ENCODE data around the gene CD52.

The CD52 gene, protein sequence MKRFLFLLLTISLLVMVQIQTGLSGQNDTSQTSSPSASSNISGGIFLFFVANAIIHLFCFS

DNA sequence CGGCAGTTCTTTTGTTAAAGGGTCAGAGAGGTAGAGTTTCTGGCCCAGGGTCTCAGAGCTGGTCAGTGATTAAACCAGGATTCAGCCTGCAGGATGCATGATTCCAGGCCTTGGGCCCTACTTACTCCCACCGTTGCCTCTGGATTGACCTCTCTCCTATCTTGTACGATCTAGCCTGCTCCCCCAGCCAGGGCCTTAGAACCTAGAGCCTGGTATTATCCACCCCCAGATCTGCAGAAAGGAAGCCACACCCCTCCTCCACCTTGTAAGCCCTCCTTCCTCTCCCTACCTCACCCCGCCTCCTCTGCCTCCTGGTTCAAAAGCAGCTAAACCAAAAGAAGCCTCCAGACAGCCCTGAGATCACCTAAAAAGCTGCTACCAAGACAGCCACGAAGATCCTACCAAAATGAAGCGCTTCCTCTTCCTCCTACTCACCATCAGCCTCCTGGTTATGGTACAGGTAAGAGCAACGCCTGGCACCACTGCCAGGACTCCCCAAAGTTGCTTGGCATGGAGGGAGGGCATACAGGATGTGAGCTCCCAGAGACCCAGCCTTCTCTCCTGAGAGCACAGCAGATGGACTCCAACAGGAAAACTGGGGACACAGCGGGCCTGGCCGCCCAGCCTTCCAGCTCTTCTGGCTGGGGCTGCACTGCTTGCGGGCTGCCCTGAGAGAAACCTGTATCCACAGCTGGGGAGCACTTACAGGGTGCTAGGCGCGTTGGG is at the start of gene CD52:
Gene CD52 (plus strand): TSS at position 347 of the 726 bp plus-strand sequence. CDS start 60 bp downstream, at position 407.
- DNase-seq (ENCODE audit: low spot score) = no peak

DNA sequence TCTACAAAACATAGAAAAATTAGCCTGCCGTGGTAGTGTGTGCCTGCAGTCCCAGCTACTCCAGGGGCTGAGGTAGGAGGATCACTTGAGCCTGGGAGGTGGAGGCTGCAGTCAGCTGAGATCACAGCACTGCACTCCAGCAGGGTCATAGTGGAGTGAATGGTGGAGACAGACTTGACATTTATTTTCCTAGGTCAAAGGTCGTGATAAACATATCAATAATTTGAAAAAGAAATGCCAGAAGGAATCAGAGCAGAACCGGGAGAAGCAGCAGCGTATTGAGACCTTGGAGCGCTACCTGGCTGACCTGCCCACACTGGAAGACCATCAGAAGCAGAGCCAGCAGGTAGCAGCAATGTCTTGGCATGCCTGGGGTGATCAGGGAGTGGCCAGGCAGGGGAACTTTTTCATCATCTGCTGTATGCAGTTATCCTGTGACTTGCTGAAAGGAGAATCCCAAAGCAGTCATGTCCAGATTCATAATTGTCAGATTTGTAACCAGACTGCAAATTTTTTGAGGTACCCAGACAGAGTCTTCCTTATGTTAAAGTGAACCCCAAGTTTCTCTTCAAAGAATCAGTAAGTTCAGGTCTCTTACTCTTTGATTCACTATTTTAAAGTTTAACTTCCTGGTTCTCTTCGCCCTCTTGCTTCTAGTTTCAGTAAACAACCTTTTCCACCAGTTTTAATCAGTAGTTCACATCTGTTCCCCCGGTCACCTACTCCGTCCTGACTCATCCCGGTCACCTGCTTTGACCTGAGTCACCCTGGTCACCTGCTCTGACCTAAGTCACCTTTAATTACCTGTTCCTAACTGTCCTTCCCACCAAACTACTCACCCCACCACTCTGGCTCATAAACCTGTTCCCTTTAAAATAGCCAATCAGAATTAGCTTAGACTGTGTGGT is 49.2 kb upstream of the CD52 start:
- no peak for DNase-seq (ENCODE audit: low spot score)

DNA sequence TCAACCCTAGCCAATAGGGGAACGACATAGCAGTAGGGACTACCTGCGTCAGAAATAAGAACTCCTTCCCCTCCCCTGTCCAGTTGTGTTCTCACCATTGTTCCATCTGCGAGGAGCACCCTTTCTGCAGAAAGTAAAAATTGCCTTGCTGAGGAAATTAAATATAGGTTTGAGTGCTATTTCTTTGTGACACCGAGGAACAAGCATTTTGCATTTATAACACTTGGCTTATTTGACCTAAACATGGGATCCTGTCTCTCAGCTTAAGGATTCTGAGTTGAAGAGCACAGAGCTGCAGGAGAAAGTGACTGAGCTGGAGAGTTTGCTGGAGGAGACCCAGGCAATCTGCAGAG is 48.6 kb upstream of the CD52 start:
- no peak for DNase-seq (ENCODE audit: low spot score)

DNA sequence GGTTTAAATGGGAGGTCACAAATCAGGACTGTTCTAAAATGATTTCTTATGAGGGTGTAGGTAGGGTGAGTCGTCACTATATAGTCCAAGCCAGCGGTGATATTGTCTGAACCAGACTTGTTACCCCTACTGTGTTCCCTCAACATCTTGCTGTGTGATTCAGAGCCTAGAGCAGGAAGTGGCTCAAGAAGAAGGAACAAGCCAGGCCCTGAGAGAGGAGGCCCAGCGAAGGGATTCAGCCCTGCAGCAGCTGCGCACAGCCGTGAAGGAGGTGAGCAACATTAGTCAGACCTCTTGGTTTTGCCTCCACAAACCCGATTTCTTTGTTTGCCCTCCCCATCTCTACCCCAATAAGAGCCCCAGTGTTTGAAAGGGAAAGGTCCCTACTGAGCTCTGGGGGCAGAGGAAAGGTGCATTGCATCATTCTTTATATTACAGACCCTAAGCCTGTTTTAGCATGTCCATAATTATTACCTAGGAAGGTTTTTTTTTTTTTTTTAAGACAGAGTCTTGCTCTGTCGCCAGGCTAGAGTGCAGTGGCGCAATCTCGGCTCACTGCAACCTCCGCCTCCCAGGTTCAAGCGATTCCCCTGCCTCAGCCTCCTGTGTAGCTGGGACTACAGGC is 42.8 kb upstream of the CD52 start:
- DNase-seq (ENCODE audit: low spot score) = no peak

DNA sequence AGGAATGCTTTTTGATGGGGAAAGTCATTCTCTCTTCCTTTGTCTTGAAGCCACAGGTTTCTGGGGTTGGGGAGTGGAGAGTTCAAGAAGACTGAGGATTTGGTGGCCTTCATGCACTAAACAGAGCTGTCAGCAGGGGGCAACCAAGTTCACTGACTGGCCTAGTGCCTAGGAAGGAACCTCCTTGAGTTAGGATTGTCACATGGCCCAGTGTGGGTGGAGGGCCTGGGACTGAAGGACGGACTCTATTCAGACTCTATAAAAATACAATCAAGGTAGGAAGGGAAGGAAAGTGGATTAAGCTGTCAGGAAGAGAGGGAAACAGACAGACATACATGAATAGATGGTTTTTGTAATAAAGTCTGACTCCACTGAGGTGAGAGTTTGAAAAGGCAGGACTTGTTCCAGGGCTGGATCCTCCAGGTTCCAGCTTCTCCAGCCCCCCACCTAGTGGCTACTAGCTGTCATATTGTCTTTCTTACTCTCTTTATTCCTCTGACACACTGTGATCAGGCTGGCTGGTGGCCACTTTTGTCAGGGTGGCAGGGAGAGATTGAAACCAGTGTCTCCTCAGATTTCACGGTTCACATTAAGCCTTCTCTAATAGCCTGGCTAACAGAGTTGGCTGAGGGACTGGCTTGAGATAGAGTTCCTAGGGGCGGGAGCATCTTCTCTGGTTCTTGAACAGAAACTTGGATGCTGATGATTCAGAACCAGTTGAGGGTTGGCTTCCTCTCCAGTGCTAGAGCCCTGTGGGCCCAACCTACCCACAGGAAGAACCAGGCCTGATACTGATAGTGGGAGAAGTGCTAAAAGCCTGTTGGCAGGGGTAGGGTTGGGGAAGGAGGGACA is 42.0 kb upstream of the CD52 start:
- DNase-seq (ENCODE audit: low spot score) = peak; percentile 71

DNA sequence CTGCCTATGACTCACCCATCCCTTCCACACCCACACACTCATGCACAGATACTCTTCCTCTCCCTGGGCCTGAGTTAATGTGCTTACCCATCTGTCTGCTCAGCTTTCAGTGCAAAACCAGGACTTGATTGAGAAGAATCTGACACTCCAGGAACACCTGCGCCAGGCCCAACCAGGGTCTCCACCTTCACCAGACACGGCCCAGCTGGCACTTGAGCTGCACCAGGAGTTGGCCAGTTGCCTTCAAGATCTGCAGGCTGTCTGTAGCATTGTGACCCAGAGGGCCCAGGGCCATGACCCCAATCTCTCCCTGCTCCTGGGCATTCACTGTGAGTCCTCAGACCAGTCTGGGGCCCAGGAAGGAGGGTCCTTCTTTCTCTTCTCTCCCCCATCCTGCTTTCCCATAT is 41.3 kb upstream of the CD52 start:
- peak; percentile 54 for DNase-seq (ENCODE audit: low spot score)

DNA sequence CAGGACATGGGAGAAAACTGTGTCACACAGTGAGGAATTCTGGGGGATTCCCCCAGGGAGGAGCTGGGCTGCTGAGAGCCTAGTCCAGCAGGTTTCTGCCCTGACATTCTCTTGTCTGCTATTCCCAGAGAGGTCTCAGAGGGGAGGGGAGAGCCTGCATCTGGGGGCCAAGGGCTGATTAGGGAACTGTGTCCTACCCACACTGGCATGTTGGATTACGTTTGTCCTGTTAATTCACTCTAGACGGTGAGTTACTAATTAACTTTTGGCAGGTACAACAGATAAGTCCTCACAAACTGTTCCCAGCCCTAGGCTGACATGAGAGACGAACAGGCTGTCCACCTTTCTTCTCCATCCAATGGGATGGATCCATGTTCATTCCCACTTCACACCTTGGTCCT is 40.5 kb upstream of the CD52 start:
- no peak for DNase-seq (ENCODE audit: low spot score)

DNA sequence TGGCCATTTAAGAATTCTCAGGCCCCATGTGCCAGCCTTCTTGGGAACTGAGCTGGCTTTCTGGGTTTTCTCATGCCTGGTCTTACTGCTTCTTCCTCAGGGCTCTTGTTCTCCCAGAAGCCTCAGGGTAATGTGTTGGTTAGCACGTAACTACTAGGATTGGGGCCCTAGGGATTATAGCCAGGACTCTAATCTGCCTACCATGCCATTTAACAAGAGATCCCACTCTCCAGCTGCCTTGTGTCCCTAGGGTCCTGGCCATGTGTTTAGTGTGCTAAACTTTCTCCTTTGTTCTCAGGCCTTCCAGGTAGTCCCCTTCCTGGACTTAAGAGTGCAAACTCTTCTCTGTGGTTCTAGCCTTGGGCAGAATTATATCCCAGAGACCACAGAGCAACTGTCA is 40.0 kb upstream of the CD52 start:
- no peak for DNase-seq (ENCODE audit: low spot score)

DNA sequence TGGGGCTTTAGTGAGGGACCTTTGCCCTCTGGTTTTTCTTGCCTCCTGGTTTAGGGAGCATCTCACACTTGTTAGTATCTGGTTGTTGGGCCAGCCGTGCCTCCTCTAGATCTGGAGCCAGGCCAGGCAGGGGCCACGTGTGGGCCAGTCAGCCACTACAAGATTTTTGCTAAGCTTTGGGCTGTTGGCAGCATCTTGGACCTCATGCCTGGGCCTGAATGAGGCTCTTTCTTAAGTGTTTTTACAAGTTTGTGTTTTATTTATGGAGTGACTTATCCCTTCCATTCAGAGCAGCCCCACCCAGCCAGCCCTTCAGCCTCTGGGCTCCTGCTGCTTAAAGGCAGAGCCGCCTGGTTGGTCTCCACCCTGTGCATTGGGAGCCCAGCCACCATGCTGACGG is 39.5 kb upstream of the CD52 start:
- DNase-seq (ENCODE audit: low spot score) = no peak

DNA sequence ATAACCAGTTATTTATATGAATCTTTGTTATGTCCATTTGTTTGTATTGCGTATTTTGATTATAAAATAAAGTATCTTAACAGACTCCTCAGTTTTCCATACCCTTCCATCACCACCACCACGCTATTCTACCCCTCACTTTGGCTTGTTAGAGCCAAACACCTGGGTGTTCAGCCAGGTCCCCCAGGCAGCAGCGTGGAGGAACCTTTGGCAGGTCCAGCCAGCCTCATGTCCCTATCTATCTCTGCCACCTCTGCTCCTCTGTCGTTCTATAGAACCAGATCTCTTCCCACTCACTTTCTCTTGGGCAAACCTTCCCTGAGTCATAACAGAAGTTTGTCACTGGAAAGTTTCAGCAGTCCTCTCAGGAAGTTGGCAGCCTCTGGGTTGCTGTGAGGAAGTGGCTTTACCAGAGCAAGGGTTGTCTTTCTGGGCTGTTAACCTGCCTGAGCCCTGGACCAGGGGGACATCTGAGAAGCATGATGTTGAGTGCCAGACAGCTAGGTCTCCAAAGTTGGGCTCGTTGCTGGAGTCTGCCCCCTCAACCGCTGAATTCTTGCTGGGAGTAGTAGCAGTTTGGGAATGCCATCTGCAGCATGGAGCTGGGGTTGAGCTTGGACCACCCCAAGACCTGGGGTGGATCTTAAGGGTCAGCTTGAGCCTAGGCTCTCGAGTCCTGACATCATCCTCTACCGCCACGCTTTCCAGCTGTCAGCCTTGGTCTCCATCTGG is 38.9 kb upstream of the CD52 start:
- DNase-seq (ENCODE audit: low spot score) = peak; percentile 71

DNA sequence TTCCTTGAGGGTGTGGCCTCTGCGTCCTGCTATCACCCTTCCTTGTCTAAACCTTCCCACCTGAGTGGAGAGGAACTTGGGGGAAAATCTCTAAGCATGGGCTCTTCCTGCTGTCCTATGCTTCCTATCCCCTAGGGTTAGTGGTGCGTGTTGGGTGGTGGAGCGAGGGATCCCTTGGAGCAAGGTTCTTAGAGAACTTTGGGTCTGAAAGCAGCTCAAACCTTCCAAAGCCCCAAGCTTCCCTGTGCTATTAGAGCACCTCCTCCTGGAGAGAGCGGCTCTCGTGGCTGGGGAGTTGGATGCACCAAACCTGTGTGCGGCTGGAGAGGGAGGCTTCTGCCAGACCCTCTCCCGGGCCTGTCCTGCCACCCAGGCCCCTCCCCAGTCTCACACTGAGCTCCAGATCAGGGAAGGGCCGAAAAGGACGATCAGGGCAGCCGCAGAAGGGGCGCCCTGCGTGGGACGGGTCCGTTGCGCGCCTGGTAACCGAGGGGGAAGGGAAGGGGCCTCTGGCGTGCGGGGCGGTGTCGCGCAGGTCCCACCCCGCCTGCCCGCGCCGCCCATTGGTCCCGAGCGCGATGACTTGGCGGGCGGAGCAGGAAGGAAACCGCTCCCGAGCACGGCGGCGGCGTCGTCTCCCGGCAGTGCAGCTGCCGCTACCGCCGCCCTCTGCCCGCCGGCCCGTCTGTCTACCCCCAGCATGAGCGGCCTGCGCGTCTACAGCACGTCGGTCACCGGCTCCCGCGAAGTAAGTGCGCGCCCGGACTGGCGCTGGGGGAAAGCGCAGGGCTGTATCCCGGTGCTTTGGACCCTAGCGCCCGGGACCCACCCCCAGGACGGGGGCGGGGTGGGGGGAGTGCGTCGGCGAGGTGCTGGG is 38.1 kb upstream of the CD52 start, which contains the start of gene SH3BGRL3:
Gene SH3BGRL3 (plus strand): TSS at position 631 of the 877 bp plus-strand sequence. CDS start 70 bp downstream, at position 701.
- peak; percentile 88 for DNase-seq (ENCODE audit: low spot score)

DNA sequence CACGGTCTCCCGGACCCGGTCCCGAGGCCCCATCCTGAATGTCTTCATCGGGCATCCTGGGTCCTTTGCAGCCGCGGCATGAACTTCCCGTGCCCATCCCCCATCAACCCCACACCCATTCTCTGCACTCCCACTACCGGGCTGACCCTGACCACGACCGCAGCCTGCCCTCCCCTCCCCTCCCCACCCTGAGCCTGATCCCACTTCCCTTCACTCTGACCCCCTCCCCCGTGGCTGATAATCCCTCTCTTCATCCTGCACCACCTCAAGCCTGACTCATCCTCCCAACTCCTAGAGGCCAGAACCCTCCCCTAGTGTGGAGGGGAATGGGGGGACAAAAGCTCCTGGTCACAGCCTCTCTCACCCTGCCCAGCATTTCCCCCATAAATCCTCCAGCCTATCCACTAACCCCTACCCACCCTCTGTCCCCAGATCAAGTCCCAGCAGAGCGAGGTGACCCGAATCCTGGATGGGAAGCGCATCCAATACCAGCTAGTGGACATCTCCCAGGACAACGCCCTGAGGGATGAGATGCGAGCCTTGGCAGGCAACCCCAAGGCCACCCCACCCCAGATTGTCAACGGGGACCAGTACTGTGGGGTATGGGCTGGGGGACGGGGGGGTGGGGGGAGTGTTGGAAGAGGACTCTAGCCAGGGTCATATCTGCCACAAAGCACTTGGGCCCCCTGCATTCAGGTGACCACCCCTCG is 37.3 kb upstream of the CD52 start:
- peak; percentile 64 for DNase-seq (ENCODE audit: low spot score)

DNA sequence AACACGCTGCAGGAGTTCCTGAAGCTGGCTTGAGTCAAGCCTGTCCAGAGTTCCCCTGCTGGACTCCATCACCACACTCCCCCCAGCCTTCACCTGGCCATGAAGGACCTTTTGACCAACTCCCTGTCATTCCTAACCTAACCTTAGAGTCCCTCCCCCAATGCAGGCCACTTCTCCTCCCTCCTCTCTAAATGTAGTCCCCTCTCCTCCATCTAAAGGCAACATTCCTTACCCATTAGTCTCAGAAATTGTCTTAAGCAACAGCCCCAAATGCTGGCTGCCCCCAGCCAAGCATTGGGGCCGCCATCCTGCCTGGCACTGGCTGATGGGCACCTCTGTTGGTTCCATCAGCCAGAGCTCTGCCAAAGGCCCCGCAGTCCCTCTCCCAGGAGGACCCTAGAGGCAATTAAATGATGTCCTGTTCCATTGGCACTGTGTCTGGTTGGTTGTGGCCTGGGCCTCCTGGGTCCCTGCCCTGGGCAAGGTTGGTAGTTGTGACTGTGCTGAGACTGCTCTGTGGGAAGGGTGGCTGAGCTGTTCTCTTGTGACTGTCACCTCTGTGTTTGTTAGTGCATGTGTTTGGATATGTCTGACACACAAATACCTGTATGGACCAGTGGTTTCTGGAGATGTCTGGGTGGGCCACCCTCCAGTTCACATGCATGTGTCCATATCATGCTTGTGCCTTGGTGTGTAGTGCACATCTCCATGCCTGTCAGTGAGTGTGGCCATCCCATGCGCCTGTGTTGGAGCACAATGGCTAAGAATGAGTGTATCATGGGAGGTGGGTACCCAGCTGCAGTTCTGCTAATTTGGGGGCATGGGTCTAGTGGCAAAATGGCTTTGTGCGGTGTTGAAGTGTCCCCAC is 36.4 kb upstream of the CD52 start:
- no peak for DNase-seq (ENCODE audit: low spot score)

DNA sequence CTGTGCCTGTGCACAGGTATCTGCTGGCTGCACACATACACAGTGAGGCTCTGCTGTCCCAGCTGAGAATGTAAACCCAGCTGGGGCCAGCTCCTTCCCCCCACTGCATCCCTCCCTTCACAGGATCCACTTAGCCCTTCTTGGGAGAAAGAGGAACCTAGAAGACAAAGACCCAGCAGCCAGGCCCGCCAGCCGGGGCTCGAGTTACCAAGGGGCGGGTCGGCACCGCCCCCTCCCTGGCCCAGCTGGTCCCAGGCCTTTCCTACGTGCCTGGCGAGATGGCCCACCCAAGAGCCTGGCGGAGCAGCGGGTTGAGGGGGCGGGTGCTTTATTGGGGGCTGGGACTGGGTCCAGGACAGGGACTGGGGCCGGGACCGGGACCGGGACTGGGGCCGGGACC is 35.8 kb upstream of the CD52 start:
- DNase-seq (ENCODE audit: low spot score) = no peak

DNA sequence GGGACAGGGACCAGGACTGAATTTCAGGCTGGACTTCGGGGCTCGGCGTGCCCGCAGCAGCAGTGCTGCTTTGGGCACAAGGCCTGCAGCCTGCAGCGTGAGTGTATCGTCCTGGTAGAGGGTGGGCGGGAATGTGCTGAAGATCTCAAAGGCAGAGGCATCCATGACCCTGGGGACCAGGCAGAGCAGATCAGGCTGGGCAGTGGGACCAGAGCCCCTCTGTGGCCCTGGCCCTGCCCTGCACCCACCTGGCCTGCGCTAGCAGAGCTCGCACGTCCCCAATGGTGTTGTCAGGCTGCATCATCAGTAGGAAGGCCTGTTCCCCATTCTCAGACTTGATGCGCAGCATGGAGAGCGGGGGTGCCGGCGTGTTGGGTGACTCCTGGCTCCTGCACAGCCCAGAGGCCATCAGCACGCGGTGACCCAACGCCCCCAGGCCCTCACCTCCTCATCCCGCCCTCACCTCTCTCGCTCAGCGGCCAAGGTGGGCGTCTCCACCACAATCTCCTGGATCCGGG is 35.3 kb upstream of the CD52 start:
- DNase-seq (ENCODE audit: low spot score) = no peak

DNA sequence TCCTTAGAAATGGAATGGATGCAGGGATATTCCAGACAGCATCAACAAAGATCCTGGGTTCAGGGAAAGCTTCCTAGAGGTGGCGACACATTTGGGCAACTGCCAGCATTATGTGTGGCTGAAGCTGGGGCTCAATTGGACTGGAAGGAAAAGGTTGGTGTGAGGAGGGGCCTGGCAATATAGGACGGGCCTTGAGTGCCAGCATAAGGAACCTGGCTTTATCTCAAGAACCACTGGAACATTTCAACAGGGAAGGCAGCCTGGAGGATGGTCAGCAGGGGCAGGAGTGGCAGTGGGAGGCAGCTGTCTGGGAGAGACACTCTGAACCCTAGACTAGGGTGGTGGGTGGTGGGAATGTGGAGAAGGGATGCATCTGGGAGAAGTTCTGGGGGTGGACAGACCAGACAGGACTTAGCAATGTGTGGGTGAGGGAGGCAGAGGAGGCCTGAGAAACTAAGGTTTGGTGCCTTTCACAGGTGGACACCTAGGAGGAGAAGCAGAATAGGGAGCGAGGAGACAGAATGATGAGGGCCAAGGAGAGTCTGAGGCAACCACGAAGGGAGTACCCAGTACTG is 34.4 kb upstream of the CD52 start:
- DNase-seq (ENCODE audit: low spot score) = no peak

DNA sequence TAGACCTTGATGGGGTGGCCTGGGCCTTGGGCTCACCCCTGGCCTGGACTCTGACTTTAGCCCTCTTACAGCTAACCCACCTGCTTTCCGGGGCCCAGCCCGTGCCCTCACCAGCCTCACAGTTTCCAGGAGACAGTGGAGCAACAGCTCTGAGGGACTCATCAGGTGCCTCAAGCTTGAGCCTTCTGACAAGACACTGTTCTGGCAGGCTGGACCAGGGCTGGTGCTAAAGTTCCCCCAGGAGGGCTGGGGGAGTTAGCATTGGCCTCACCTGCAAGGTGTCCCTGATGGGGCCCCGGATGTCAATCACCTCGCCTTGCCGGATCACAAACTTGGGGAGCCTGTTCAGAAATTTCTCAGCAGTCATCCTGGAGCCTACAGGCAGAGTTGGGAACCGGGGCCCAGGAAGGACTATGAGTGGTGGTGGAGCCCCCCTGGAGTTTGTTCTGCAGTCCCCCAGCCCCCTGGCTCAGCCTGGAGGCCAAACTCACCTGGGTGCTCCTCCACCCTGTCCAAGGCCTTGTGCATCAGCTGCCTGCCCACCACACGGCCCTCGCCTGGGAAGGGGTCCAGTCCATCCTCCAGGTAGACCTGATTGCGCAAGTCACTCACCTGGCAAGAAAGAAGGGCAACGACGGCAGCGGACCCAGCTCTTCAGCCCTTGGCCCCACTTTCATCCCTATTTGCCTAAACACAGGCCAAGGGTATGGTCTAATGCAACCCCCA is 33.7 kb upstream of the CD52 start:
- no peak for DNase-seq (ENCODE audit: low spot score)
